Activated T-helper 1 cell treated with anti-CD3 and anti-CD28 coated beads, Interleukin-12 subunit alpha, Interleukin-12 subunit beta, Interleukin-2, Interleukin-4 antibody, amounts not matched to agents 30 ng/mL and 10 ng/mL and 1 ng/mL, durations not matched to agents 14 hours and 24 hours and 36 hours (primary cell): ENCODE data around the gene CTTNBP2NL. TPM values are rescaled to one million over a fixed set of nuclear protein-coding genes. Genes with fewer than 3 reads are reported as not detected.

Experiments
- DNase-seq: peaks from one replicate; pipeline ENCODE4 v3.0.0; 2021; ENCODE audit warnings: low spot score
- H3K27ac Mint-ChIP-seq: one replicate; pipeline ENCODE4 v1.8.0; 2021; ENCODE audit warnings: mild to moderate bottlenecking, mixed read lengths
- H3K27me3 Mint-ChIP-seq: one replicate; pipeline ENCODE4 v1.8.0; 2022; ENCODE audit warnings: mild to moderate bottlenecking, moderate library complexity, mixed read lengths; ENCODE audit not compliant: insufficient read depth
- H3K36me3 Mint-ChIP-seq: one replicate; pipeline ENCODE4 v1.8.0; 2021; ENCODE audit warnings: low read depth, mixed read lengths
- H3K4me1 Mint-ChIP-seq: one replicate; pipeline ENCODE4 v1.8.0; 2021; ENCODE audit warnings: low read depth, mixed read lengths
- H3K4me3 Mint-ChIP-seq: one replicate; pipeline ENCODE4 v1.8.0; 2021; ENCODE audit warnings: mild to moderate bottlenecking, moderate library complexity, mixed read lengths
- H3K9me3 Mint-ChIP-seq: one replicate; pipeline ENCODE4 v1.8.0; 2021; ENCODE audit warnings: mixed read lengths
- intact Hi-C: fragments of 100-400 bp; cut with micrococcal nuclease; formaldehyde crosslinking; loops from one replicate; pipeline ENCODE4 v1.15.1; 2024
- total RNA-seq: library from RNA; stranded (reverse); gene quantifications from 2 replicates; pipeline ENCODE4 v1.2.3, GENCODE V29; 2022

The CTTNBP2NL gene
- total RNA-seq, 1 donor from 2014 or later = 3.9 TPM

DNA sequence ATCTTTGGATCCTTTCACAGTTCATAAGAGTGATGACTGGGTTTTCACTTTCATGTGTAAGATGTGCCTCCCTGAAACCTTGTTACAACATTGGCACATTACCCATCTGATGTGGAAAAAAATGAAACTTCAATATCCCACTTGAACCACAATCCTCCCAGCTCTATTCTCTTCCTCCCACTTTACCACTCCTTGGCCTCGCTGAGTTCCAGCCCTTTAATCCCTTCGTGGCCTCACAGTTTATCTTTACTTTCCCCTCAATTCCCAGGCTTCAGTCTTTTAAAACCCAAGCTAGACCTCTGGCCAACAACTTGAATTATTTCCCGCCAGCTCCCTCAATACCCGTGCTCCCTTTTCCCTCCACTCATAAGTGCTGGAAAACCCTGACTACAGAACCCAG is 25.0 kb upstream of the CTTNBP2NL start:
- H3K27ac Mint-ChIP-seq = no peak overlapping the region
- peaks cover 34% of the 10 kb centered on the region for H3K27me3 Mint-ChIP-seq
- H3K4me1 Mint-ChIP-seq = peaks cover 5% of the 10 kb centered on the region
- no peaks in the 10 kb centered on the region for H3K36me3 Mint-ChIP-seq
- intact Hi-C loops = loop anchor here (5.0 kb wide), 1 partner anchor 889 kb away; no protein-coding TSS in a partner anchor
- no peaks in the 10 kb centered on the region for H3K9me3 Mint-ChIP-seq
- H3K4me3 Mint-ChIP-seq = no peak overlapping the region
- DNase-seq = no peak

DNA sequence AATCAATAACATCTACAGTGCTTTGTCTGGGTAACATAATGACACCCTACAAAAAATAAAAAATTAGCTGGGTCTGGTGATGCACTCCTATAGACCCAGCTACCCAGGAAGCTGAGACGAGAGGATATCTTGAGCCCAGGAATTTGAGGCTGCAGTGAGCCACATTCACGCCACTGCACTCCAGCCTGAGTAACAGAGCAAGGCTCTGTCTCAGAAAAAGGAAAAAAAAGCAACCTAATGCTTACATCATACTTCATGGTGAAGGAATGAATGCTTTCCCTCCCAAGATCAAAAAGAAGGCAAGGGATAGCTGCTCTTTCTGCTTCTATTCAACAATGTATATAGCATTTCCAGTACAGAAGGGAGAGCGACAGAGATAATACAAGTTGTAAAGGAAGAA is 24.2 kb upstream of the CTTNBP2NL start:
- no peak overlapping the region for H3K4me3 Mint-ChIP-seq
- intact Hi-C loops = loop anchor here (5.0 kb wide), 1 partner anchor 889 kb away; no protein-coding TSS in a partner anchor
- H3K9me3 Mint-ChIP-seq = no peaks in the 10 kb centered on the region
- H3K27me3 Mint-ChIP-seq = peaks cover 36% of the 10 kb centered on the region
- no peak for DNase-seq
- H3K27ac Mint-ChIP-seq = no peak overlapping the region
- no peaks in the 10 kb centered on the region for H3K36me3 Mint-ChIP-seq
- H3K4me1 Mint-ChIP-seq = peaks cover 5% of the 10 kb centered on the region

DNA sequence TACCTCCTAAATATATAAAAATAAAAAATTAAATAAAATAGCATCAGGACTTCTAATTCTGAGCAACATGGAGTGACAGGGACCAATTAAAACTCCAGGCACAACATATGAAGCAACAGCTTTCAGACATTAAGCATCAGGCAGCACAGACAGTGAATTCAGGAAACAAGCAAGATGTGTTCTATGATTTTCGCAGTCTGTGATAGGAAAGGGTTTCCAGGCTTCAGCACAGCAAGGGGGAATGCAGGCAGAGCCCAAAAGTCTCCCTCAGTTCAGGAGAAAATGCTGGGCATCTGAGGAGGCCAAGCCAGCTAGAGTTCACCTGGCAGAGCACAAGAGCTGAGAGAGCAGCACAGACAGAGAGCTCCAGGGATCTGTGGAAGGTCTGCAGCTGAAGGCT is 22.2 kb upstream of the CTTNBP2NL start:
- Mint-ChIP-seq H3K4me3 (no peak overlapping the region), H3K27me3 (peaks cover 38% of the 10 kb centered on the region), H3K36me3 (no peaks in the 10 kb centered on the region), H3K27ac (no peak overlapping the region), H3K4me1 (peaks cover 5% of the 10 kb centered on the region), H3K9me3 (no peaks in the 10 kb centered on the region)
- intact Hi-C loops = loop anchor here (5.0 kb wide), 1 partner anchor 892 kb away; no protein-coding TSS in a partner anchor
- no peak for DNase-seq

DNA sequence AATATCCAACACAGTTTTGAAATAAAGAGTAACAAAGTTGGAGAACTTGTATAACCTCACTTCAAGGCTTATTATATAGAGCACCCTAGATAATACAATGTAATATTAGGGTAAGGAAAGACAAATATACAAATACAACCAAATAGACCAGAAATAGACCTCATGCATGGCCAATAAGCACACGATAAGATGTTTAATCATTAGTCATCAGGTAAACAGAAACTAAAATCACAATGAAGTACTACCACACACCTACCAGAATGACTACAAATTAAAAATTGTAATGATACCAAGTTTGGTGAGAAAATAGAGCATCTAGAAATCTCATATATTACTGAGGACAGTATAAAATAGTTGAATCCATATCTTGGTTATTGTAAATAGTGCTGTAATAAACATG is 20.3 kb upstream of the CTTNBP2NL start:
- Mint-ChIP-seq H3K9me3 (no peaks in the 10 kb centered on the region), H3K4me3 (no peak overlapping the region), H3K27me3 (peaks cover 37% of the 10 kb centered on the region), H3K36me3 (no peaks in the 10 kb centered on the region), H3K4me1 (no peaks in the 10 kb centered on the region), H3K27ac (no peak overlapping the region)
- intact Hi-C loops = no loop called here
- DNase-seq = no peak

DNA sequence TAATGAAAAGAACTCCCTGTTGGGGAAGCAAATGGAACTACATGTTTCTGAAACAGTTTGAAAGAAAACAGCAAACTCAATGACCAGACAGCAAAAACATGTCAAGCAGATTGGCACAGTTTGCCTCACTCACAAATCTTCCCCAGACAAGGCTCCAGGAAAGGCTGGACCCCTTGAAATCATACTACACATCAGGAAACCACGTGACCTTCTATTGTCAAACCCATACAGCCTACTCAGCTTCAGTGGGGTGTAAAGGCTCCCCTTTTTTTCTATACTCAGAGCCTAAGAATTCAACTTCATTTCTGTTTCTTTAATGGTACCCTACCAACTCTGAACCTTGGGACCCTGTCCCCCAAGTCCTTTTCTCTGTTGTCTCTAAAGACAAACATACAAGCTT is 15.7 kb upstream of the CTTNBP2NL start:
- no peak overlapping the region for H3K4me3 Mint-ChIP-seq
- no peaks in the 10 kb centered on the region for H3K9me3 Mint-ChIP-seq
- intact Hi-C loops = no loop called here
- no peak overlapping the region for H3K27ac Mint-ChIP-seq
- no peak for DNase-seq
- H3K27me3 Mint-ChIP-seq = peaks cover 20% of the 10 kb centered on the region
- no peaks in the 10 kb centered on the region for H3K4me1 Mint-ChIP-seq
- H3K36me3 Mint-ChIP-seq = no peaks in the 10 kb centered on the region

DNA sequence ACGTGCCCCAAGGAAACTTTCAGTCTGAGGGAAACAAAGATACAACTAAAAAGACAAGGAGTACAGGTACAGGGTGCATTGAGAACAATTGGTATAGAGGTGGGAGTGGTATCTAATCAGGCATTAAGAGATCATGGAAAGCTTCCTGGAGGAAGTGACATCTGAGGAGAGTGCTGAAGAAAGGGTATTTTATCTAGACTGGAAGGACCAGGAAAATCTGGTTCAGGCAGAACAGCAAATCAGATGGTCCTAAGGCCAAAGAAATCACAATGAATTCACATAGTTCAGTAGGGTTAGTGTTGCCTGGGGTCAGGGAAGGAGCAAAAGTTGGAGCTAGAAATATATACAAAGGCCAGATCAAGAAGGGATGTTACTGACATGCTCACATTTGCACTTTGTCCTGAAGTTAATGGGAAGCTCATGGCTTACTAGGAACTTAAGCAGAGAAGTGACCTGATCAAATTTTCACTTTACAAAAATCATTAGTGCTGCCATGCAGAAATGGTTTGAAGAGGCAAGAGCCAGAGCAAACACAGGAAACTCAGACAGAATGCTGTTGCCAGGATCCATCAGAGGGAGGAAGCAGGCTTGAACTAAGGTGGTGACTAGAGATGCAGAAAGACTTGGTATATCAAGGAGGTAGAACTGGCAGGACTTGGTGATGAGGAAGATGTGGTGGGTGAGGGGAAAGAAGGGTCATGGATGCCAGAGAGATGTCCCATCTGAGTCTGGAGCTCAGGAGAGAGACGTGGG is 14.5 kb upstream of the CTTNBP2NL start:
- Mint-ChIP-seq H3K27ac (no peak overlapping the region), H3K27me3 (peaks cover 20% of the 10 kb centered on the region), H3K4me3 (no peak overlapping the region), H3K9me3 (no peaks in the 10 kb centered on the region), H3K36me3 (no peaks in the 10 kb centered on the region), H3K4me1 (no peaks in the 10 kb centered on the region)
- intact Hi-C loops = no loop called here
- no peak for DNase-seq

DNA sequence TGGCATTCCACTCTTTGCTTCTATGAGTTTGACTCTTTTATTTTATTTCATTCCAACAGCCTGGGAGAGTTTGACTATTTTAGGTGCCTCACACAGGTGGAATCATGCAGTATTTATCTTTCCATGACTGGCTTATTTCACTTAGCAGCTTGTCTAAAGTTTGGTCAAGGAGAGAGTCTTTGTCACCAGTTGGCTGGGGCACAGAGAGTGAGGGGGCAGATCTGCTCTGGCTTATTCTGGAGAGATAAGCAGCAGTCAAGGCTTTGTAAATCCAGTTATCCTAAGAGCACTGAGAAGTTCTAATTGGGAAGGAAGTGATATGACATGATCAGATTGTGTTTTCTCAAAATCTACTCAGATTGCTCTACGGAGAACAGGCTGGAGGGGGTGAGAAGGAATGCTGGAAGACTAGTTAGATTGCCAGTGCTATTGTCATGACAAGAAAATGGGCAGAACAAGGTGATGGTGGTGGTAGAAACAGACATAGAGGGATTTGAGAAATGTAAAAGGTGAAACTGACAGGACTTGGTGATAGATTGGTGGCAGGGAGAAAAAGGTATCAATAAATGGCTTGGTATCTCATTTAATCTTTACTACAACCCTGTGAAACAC is 12.1 kb upstream of the CTTNBP2NL start:
- Mint-ChIP-seq H3K4me3 (no peak overlapping the region), H3K9me3 (no peaks in the 10 kb centered on the region), H3K27ac (no peak overlapping the region), H3K4me1 (no peaks in the 10 kb centered on the region), H3K36me3 (no peaks in the 10 kb centered on the region), H3K27me3 (peaks cover 8% of the 10 kb centered on the region)
- DNase-seq = no peak
- intact Hi-C loops = no loop called here

DNA sequence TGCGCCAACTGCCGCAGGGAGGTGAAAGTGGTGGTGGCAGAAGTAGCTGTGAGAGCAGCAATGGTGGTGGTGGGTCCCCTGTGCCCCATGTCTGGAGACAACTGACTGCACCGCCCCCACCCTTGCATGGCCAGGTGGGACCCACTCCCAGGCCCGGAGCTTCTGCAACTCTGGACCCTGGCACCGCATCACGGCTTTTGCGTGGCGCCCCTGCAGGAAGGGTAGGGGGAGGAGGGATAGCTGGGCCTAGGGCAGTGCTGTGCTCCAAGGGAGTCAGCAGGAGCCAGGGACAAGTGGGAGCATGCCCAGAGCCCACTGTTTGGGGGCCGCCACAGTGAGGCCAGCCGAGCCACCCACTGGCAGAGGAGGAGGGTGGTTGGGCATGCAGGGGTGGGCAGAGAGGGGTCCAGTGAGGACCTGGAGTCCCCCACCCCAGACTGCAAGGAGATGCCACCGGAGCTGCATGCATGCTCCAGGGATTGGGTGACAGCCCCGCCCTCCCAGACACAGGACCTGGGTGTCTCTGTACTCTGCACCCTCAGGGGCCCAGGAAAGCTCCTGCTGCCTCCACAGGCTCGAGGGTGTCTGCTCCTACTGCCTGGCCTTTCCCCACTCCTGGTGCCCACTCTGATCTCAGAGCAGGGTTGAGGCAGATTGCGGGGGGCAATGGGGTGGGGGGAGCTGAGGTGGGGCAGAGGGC is 9.8 kb upstream of the CTTNBP2NL start:
- no peaks in the 10 kb centered on the region for H3K9me3 Mint-ChIP-seq
- peaks cover 7% of the 10 kb centered on the region for H3K4me1 Mint-ChIP-seq
- no peak overlapping the region for H3K4me3 Mint-ChIP-seq
- no peak for DNase-seq
- no peaks in the 10 kb centered on the region for H3K36me3 Mint-ChIP-seq
- no peak overlapping the region for H3K27ac Mint-ChIP-seq
- intact Hi-C loops = no loop called here
- peaks cover 7% of the 10 kb centered on the region for H3K27me3 Mint-ChIP-seq

DNA sequence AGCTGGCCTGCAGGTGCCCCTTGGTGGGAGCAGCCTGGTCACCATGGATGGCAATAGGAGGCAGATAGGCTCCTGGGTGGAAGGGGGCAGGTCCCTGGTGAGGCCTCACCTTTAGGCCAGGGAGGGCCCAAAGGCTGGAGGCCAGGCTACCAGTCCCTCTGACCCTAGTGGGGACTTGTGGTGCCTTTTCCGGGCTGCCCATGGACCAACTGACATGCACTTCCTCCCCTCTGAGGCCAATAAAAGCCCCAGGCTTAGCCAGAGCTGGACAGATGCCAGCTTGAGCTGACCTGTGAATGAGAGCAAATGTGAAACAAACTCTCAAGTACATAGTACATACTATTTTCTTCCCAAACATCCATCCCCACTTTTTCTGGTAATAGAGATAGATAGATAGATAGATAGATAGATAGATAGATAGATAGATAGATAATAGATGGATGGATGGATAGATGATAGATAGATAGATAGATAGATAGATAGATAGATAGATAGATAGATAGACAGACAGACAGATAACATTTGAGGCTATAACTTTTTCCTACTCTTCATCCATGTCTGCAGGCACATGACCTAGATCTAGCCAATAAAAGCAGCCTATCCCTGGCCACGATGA is 9.2 kb upstream of the CTTNBP2NL start:
- H3K4me3 Mint-ChIP-seq = no peak overlapping the region
- H3K36me3 Mint-ChIP-seq = no peaks in the 10 kb centered on the region
- DNase-seq = no peak
- H3K27ac Mint-ChIP-seq = no peak overlapping the region
- intact Hi-C loops = no loop called here
- H3K27me3 Mint-ChIP-seq = peaks cover 5% of the 10 kb centered on the region
- no peaks in the 10 kb centered on the region for H3K9me3 Mint-ChIP-seq
- H3K4me1 Mint-ChIP-seq = peaks cover 10% of the 10 kb centered on the region

DNA sequence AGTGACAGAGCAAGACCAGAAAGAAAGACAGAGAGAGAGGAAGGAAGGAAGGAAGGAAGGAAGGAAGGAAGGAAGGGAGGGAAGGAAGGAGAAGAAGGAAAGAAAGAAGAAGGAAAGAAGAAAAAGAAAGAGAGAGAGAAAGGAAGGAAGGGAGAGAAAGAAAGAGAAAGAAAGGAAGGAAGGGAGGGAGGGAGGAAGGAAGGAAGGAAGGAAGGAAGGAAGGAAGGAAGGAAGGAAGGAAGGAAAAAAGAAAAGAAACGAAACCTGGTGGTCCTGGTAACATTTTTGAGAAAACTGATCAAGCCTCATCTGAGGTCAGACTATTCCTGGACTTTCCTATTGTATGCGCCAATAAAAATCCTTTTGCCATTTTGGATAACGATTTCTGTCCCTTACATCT is 8.2 kb upstream of the CTTNBP2NL start:
- Mint-ChIP-seq H3K36me3 (no peaks in the 10 kb centered on the region), H3K4me1 (peaks cover 15% of the 10 kb centered on the region), H3K27me3 (peaks cover 5% of the 10 kb centered on the region), H3K27ac (no peak overlapping the region), H3K4me3 (no peak overlapping the region), H3K9me3 (no peaks in the 10 kb centered on the region)
- intact Hi-C loops = no loop called here
- DNase-seq = no peak

DNA sequence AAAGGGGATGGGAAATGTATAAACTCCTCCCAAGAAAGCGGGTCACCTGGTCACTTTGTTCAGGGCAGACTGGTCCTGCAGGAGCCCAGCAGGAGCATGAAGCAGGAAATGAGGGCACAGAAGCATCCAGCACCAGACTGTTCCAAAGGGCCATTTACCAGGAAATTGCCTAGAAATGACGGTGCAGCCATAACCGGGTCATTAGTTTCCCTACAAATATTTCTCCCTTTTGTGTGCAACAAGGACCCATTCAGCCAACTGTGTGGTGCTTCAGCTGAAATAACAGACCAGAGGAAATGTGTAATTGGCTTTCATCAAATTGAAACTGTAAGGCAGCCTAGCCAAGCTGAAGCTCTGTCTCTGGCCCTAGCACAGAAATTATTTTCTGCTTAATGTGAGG is 7.6 kb upstream of the CTTNBP2NL start:
- intact Hi-C loops = no loop called here
- no peak overlapping the region for H3K4me3 Mint-ChIP-seq

DNA sequence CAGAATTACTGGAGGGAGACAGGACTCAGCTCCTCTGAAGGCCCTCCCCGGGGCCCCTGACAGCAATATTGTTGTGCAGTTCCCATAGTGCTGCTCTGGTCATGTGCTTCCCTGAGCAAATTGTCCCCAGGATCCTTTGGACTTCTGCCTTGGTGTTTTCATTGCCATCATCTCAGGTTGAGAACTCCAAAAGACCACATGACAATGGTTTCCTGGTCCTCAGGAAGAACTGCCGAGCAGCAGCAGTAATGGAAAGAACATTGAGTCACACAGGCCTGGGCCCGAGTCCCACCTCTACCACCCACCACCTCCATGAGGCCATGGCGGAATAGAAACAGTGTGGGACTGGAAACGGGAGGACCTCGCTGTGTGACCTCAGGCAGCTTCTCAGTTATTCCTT is 6.3 kb upstream of the CTTNBP2NL start:
- no peak overlapping the region for H3K27ac Mint-ChIP-seq
- peaks cover 3% of the 10 kb centered on the region for H3K27me3 Mint-ChIP-seq
- no peaks in the 10 kb centered on the region for H3K36me3 Mint-ChIP-seq
- no peak overlapping the region for H3K4me3 Mint-ChIP-seq
- intact Hi-C loops = loop anchor here (1.0 to 10.0 kb wide), 4 partner anchors 77 to 1005 kb away; partner anchors contain the start of genes MAGI3, PPM1J and RHOC
- H3K4me1 Mint-ChIP-seq = peaks cover 27% of the 10 kb centered on the region
- DNase-seq = no peak
- H3K9me3 Mint-ChIP-seq = no peaks in the 10 kb centered on the region

More for the DNA sequence above, 7.6 kb upstream of the CTTNBP2NL start:
- Mint-ChIP-seq H3K27ac (no peak overlapping the region), H3K9me3 (no peaks in the 10 kb centered on the region), H3K36me3 (no peaks in the 10 kb centered on the region), H3K27me3 (peaks cover 5% of the 10 kb centered on the region), H3K4me1 (peaks cover 16% of the 10 kb centered on the region)
- DNase-seq = no peak
